Measurements from ENCODE around the gene GRB2.
"Not testable (repeated sequence)": the region's sequence is repeated elsewhere in the genome, so short reads cannot be mapped to it uniquely, and the experiment has no call there.

The GRB2 gene

DNA sequence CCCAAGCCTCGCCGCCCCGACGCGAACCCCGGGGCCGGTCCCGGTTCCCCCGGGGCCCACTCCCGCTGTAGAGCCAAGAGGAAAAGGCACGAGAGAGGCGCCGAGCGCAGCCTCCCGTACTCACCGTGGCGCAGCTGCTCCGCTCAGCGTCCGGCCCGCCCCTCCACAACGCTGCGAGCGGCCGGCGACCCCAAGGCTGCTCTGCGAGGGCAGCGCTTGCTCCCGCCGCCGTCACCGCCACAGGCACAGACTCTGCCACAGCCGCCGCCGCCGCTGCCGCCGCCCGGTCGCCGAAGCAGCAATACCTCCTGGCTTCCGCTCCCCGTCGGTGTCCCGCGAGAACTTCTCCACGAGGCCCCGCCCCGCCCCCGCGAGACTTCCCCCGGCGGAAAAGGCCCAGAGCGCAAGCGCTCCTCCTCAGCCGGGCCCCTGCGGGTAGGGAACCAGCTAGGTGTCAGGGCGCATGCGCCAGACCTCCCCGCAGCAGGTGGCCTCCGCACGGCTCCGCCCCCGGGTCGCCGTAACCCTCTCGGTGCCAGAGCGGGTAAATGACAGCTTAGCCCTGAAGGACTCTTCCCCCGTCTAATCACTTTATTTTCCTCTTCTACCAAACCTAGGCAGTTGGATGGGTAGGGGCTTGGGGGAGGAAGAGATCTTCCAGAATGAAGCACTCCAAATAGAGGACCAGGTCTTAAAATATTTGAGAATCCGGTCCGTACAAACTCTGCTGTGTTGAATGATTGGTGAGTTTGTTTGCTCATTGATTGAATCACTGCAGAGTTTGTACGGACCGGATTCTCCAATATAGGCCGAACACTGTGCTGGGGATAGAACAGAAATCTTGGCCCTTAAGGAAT, at the start of gene GRB2:
Gene GRB2 (minus strand): TSS at position 314 of the 857 bp plus-strand sequence. CDS start 12,050 bp downstream, outside the sequence.
- H3K9ac ChIP-seq (ENCODE audit: low read length), result peak within 1 kb of the TSS; percentile 98

DNA sequence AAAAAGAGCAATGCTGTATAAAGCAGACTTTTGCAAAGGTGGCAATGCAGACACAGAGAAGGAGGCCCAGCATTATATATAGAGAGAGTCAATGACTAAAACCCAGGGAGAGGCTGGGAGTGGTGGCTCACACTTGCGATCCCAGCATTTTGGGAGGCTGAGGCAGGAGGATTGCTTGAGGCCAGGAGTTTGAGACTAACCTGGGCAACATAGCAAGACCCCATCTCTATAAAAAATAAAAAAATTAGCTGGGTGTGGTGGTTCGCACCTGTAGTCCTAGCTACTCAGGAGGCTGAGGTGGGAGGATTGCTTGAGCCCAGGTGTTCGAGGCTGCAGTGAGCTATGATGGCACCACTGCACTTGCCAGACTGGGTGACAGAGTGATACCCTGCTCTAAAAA, 49.2 kb upstream of the GRB2 start:
- not testable (repeated sequence) for H3K27me3 ChIP-seq (ENCODE audit: low read length); H3K9me2 ChIP-seq (replicated peaks; ENCODE audit: insufficient read depth, low read length); H3K27ac ChIP-seq (ENCODE audit: low read depth, low read length); H3F3A ChIP-seq (ENCODE audit: insufficient read depth); H3K36me3 ChIP-seq (ENCODE audit: low read length); H3K9me3 ChIP-seq (ENCODE audit: insufficient read depth, low read length); H3K4me2 ChIP-seq (ENCODE audit: low read depth, low read length, poor library complexity, severe bottlenecking); H2AFZ ChIP-seq (ENCODE audit: low read depth, low read length, severe bottlenecking); H3K4me3 ChIP-seq (ENCODE audit: insufficient read depth, low read length, poor library complexity, severe bottlenecking); H3K79me2 ChIP-seq (ENCODE audit: insufficient read depth, low read length); H4K20me1 ChIP-seq (ENCODE audit: low read depth, low read length); H3K9ac ChIP-seq (ENCODE audit: low read length)

More for the DNA sequence above, at the start of gene GRB2:
- Histone ChIP-seq H3K4me2 (ENCODE audit: low read depth, low read length, poor library complexity, severe bottlenecking) (peak within 1 kb of the TSS; percentile 94), H3K27ac (ENCODE audit: low read depth, low read length) (peak within 1 kb of the TSS; percentile 86), H3K79me2 (ENCODE audit: insufficient read depth, low read length) (peaks cover 48% of the 10 kb centered on the region), H3K9me3 (ENCODE audit: insufficient read depth, low read length) (no peaks in the 10 kb centered on the region), H2AFZ (ENCODE audit: low read depth, low read length, severe bottlenecking) (peak within 1 kb of the TSS; percentile 93), H4K20me1 (ENCODE audit: low read depth, low read length) (peaks cover 15% of the 10 kb centered on the region), H3K36me3 (ENCODE audit: low read length) (peaks cover 2% of the 10 kb centered on the region; the same call in 1 of the 2 replicates), H3K4me3 (ENCODE audit: insufficient read depth, low read length, poor library complexity, severe bottlenecking) (peak within 1 kb of the TSS; percentile 96), H3K27me3 (ENCODE audit: low read length) (no peaks in the 10 kb centered on the region), H3K9me2 (replicated peaks; ENCODE audit: insufficient read depth, low read length) (no peaks in the 10 kb centered on the region), H3F3A (ENCODE audit: insufficient read depth) (peaks cover 14% of the 10 kb centered on the region)
- TF ChIP-seq CTCF (IDR thresholded peaks at IDR 0.05; ENCODE audit: insufficient read depth, low read length, poor library complexity, severe bottlenecking) (no peak), EZH2phosphoT487 (conservative IDR thresholded peaks at IDR 0.05; ENCODE audit: low read length) (no peak)

- no peak overlapping the region for H3K4me2 ChIP-seq (ENCODE audit: low read depth, low read length, poor library complexity, severe bottlenecking)
- no peaks in the 10 kb centered on the region for H3K36me3 ChIP-seq (ENCODE audit: low read length)
- no peaks in the 10 kb centered on the region for H3F3A ChIP-seq (ENCODE audit: insufficient read depth)
- no peak overlapping the region for H3K9ac ChIP-seq (ENCODE audit: low read length)
- H3K27me3 ChIP-seq (ENCODE audit: low read length), result no peaks in the 10 kb centered on the region
- H3K9me3 ChIP-seq (ENCODE audit: insufficient read depth, low read length), result no peaks in the 10 kb centered on the region
- H4K20me1 ChIP-seq (ENCODE audit: low read depth, low read length), result no peaks in the 10 kb centered on the region
- H3K9me2 ChIP-seq (replicated peaks; ENCODE audit: insufficient read depth, low read length), result no peaks in the 10 kb centered on the region
- no peak overlapping the region for H3K27ac ChIP-seq (ENCODE audit: low read depth, low read length)
- H3K79me2 ChIP-seq (ENCODE audit: insufficient read depth, low read length), result no peaks in the 10 kb centered on the region
- no peak overlapping the region for H3K4me3 ChIP-seq (ENCODE audit: insufficient read depth, low read length, poor library complexity, severe bottlenecking)
- H2AFZ ChIP-seq (ENCODE audit: low read depth, low read length, severe bottlenecking), result no peak overlapping the region
- TF ChIP-seq EZH2phosphoT487 (conservative IDR thresholded peaks at IDR 0.05; ENCODE audit: low read length) (no peak), CTCF (IDR thresholded peaks at IDR 0.05; ENCODE audit: insufficient read depth, low read length, poor library complexity, severe bottlenecking) (no peak)
These were observed 48.7 kb upstream of the GRB2 start for GRCh38 chr17:75454193-75454592.

DNA sequence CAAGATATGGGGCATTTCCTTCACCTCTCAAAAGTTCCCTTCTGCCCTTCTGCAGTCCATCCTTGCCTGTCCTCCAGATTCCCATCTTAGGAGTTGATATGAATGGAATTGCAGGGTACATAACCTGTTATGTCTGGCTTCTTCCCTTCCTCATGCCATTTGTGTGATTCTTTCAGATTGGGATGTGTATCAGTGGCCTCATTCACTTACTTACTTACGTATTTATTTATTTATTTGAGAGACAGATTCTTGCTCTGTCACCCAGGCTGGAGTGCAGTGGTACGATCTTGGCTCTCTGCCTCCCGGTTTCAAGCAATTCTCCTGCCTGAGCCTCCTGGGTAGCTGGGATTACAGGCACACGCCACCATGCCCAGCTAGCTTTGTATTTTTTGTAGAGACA, 44.8 kb upstream of the GRB2 start:
- H3K9me2 ChIP-seq (replicated peaks; ENCODE audit: insufficient read depth, low read length), result no peaks in the 10 kb centered on the region
- TF ChIP-seq EZH2phosphoT487 (conservative IDR thresholded peaks at IDR 0.05; ENCODE audit: low read length) (no peak), CTCF (IDR thresholded peaks at IDR 0.05; ENCODE audit: insufficient read depth, low read length, poor library complexity, severe bottlenecking) (no peak)
- no peak overlapping the region for H3K27ac ChIP-seq (ENCODE audit: low read depth, low read length)
- no peak overlapping the region for H2AFZ ChIP-seq (ENCODE audit: low read depth, low read length, severe bottlenecking)
- no peak overlapping the region for H3K9ac ChIP-seq (ENCODE audit: low read length)
- H3F3A ChIP-seq (ENCODE audit: insufficient read depth), result no peaks in the 10 kb centered on the region
- H3K9me3 ChIP-seq (ENCODE audit: insufficient read depth, low read length), result no peaks in the 10 kb centered on the region
- H4K20me1 ChIP-seq (ENCODE audit: low read depth, low read length), result no peaks in the 10 kb centered on the region
- H3K4me3 ChIP-seq (ENCODE audit: insufficient read depth, low read length, poor library complexity, severe bottlenecking), result no peak overlapping the region
- H3K4me2 ChIP-seq (ENCODE audit: low read depth, low read length, poor library complexity, severe bottlenecking), result no peak overlapping the region
- no peaks in the 10 kb centered on the region for H3K36me3 ChIP-seq (ENCODE audit: low read length)
- no peaks in the 10 kb centered on the region for H3K27me3 ChIP-seq (ENCODE audit: low read length)
- H3K79me2 ChIP-seq (ENCODE audit: insufficient read depth, low read length), result no peaks in the 10 kb centered on the region

Measured in SU-DHL-6 (cell line).